Keratinocyte (primary cell): ENCODE results near the gene SETD4. TPM values are rescaled to one million over a fixed set of nuclear protein-coding genes. Genes with fewer than 3 reads are reported as not detected.

Experiments used
- DNase-seq: peaks from one replicate; pipeline ENCODE4 v3.0.0-alpha.2; 2011; ENCODE audit warnings: low read depth, missing footprints, low spot score
- FAIRE-seq: peaks from 2 replicates; lab custom pipeline; 2011; peaks lifted over from hg19 to GRCh38; lab: Jason Lieb, UNC
- H2AFZ ChIP-seq: 2 replicates; pipeline ENCODE4 v1.6.0; 2012; ENCODE audit warnings: low read length, control low read depth, inconsistent platforms; ENCODE audit not compliant: control insufficient read depth
- H3K27ac ChIP-seq: 2 replicates; pipeline ENCODE4 v1.5.1; 2011; ENCODE audit warnings: low read length; ENCODE audit not compliant: control insufficient read depth, insufficient read depth
- H3K27me3 ChIP-seq: 3 replicates; pipeline ENCODE4 v1.6.0; 2011; ENCODE audit warnings: low read length; ENCODE audit not compliant: control insufficient read depth, insufficient read depth; ENCODE audit errors: extremely low read depth
- H3K36me3 ChIP-seq, 2 experiments: 2 replicates in 1 of 2; 3 replicates in 1 of 2; pipeline ENCODE4 v1.5.1; 2011; ENCODE audit warnings: low read length in 2 of 2, mild to moderate bottlenecking in 1 of 2; ENCODE audit not compliant: control insufficient read depth in 2 of 2, insufficient read depth in 2 of 2; ENCODE audit errors: extremely low read depth in 1 of 2
- H3K4me1 ChIP-seq: 3 replicates; pipeline ENCODE4 v1.5.1; 2011; ENCODE audit warnings: low read length; ENCODE audit not compliant: control insufficient read depth, insufficient read depth; ENCODE audit errors: extremely low read depth
- H3K4me2 ChIP-seq: 3 replicates; pipeline ENCODE4 v1.6.0; 2011; ENCODE audit warnings: low read depth, low read length; ENCODE audit not compliant: control insufficient read depth, insufficient read depth; ENCODE audit errors: extremely low read depth
- H3K4me3 ChIP-seq, 3 experiments: fragments of 200-600 bp in 1 of 3; sonication (generic) in 1 of 3; 2 replicates in 2 of 3; 3 replicates in 1 of 3; pipeline ENCODE4 v1.5.1; 2011 to 2016; ENCODE audit warnings: low read length in 3 of 3, mild to moderate bottlenecking in 3 of 3, control low read depth in 2 of 3, inconsistent platforms in 1 of 3, low read depth in 1 of 3, mixed read lengths in 1 of 3, mixed run types in 1 of 3, moderate library complexity in 1 of 3; ENCODE audit not compliant: control insufficient read depth in 2 of 3, insufficient read depth in 2 of 3; ENCODE audit errors: extremely low read depth in 1 of 3
- H3K79me2 ChIP-seq: 2 replicates; pipeline ENCODE4 v1.6.0; 2012; ENCODE audit warnings: low read length; ENCODE audit not compliant: control insufficient read depth, insufficient read depth
- H3K9ac ChIP-seq: 3 replicates; pipeline ENCODE4 v1.6.0; 2011; ENCODE audit warnings: low read length; ENCODE audit not compliant: control insufficient read depth, insufficient read depth; ENCODE audit errors: extremely low read depth
- H3K9me1 ChIP-seq: 3 replicates; pipeline ENCODE4 v1.6.0; 2011; ENCODE audit warnings: low read length; ENCODE audit not compliant: control insufficient read depth, insufficient read depth; ENCODE audit errors: extremely low read depth
- H3K9me3 ChIP-seq: 2 replicates; pipeline ENCODE4 v1.5.1; 2012; ENCODE audit warnings: low read depth, low read length; ENCODE audit not compliant: control insufficient read depth
- H4K20me1 ChIP-seq: 3 replicates; pipeline ENCODE4 v1.6.0; 2011; ENCODE audit warnings: low read length; ENCODE audit not compliant: control insufficient read depth, insufficient read depth; ENCODE audit errors: extremely low read depth
- EZH2 ChIP-seq: IDR thresholded peaks from one replicate; pipeline ENCODE4 v1.6.1; 2012; ENCODE audit warnings: inconsistent platforms, mild to moderate bottlenecking, low read length, moderate library complexity
- dilution Hi-C: fragments of 300-500 bp; cut with MboI; formaldehyde crosslinking; loops from one replicate; pipeline ENCODE4 v1.7.0; 2020; ENCODE audit warnings: low sequenced_read_pairs; ENCODE audit not compliant: extremely low pct_ligation_motif_present
- polyA plus RNA-seq, 5 experiments: library from polyadenylated mRNA; depleted of rRNA in 3 of 5; stranded (reverse) in 3 of 5; stranded (forward) in 1 of 5; unstranded in 1 of 5; fragments of >200 nt; gene quantifications; 1 replicate in 1 of 5; 2 replicates in 3 of 5; 3 replicates in 1 of 5; pipeline versions ENCODE4 v1.2.1 to v1.2.3, GENCODE V29; 2011 to 2012; ENCODE audit warnings: missing spikeins in 2 of 5, low read depth in 1 of 5, low replicate concordance in 1 of 5
- TF ChIP-seq, protein P1 (sequence below), 3 experiments: IDR thresholded peaks in 1 of 3; conservative IDR thresholded peaks in 1 of 3; optimal IDR thresholded peaks in 1 of 3; 2 replicates in 2 of 3; 3 replicates in 1 of 3; pipeline versions ENCODE3 to v1.5.1; 2011; ENCODE audit warnings: low read length in 3 of 3, mild to moderate bottlenecking in 3 of 3, moderate library complexity in 2 of 3, control low read depth in 1 of 3, inconsistent platforms in 1 of 3; ENCODE audit not compliant: insufficient read depth in 2 of 3; ENCODE audit errors: extremely low read depth in 1 of 3

Gene SETD4
- polyA plus RNA-seq, 1 donor (not counting 4 experiments of a cell fraction or from before 2014, with no cell fraction given), result 16.8 TPM

DNA sequence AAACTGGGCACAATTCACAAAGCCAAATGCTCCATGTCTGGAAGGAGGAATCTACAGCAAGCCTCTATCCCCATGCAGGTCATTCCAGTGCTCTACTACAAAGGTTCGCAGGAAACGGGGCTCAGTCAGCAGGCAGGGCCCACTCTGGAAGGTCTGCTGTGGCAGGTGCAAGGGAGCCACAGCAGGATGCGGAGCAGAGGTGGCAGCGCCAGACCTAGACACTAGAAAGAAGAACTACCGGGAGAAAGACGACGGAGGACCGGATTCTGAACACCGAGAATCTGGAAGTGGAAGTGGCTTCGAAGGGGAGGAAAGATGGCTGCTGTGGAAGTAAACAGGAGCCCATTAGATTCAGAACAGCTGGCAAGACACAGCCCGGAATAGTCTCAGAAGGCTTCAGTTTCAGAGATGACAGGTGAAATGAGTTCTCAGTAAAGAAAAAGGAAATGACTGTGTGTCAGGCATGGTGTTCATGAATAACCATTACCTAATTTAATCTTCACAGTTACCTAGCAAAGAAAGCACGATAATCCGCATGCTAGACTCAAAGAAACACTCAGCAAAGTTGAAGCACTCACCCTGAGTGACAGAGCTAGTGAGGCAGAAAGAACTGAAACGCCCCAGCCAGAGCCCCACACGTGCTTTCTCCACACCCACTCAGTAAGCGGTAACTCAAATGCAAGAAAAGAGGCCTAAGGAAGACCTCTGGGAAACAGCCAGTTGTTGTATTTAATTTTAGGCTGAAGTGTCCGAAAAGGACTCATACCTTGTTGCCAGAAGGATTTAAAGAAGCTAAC, 21.4 kb downstream of the SETD4 start:
- FAIRE-seq (no peak), DNase-seq (no peak)
- Histone ChIP-seq H4K20me1 (no peaks in the 10 kb centered on the region), H3K9me3 (no peaks in the 10 kb centered on the region), H2AFZ (no peak overlapping the region), H3K9ac (no peak overlapping the region), H3K9me1 (no peaks in the 10 kb centered on the region), H3K4me3 (no peak overlapping the region), H3K4me1 (no peaks in the 10 kb centered on the region), H3K4me2 (no peak overlapping the region), H3K36me3 (peaks cover 29 to 33% of the 10 kb centered on the region in 2 experiments), H3K79me2 (no peaks in the 10 kb centered on the region), H3K27me3 (no peaks in the 10 kb centered on the region), H3K27ac (no peak overlapping the region)
- TF ChIP-seq, protein P1, sequence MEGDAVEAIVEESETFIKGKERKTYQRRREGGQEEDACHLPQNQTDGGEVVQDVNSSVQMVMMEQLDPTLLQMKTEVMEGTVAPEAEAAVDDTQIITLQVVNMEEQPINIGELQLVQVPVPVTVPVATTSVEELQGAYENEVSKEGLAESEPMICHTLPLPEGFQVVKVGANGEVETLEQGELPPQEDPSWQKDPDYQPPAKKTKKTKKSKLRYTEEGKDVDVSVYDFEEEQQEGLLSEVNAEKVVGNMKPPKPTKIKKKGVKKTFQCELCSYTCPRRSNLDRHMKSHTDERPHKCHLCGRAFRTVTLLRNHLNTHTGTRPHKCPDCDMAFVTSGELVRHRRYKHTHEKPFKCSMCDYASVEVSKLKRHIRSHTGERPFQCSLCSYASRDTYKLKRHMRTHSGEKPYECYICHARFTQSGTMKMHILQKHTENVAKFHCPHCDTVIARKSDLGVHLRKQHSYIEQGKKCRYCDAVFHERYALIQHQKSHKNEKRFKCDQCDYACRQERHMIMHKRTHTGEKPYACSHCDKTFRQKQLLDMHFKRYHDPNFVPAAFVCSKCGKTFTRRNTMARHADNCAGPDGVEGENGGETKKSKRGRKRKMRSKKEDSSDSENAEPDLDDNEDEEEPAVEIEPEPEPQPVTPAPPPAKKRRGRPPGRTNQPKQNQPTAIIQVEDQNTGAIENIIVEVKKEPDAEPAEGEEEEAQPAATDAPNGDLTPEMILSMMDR (optimal IDR thresholded peaks at IDR 0.05 in 1 of 3, IDR thresholded peaks at IDR 0.05 in 1 of 3, conservative IDR thresholded peaks at IDR 0.05 in 1 of 3; ENCODE audit: extremely low read depth in 1 of 3, insufficient read depth in 2 of 3, low read length in 3 of 3), result no peak
- no peak for TF ChIP-seq EZH2
- dilution Hi-C loops, result no loop called here

- H3K27ac ChIP-seq, result no peak overlapping the region
- no peak for DNase-seq
- H3K4me2 ChIP-seq, result no peak overlapping the region
- dilution Hi-C loops, result no loop called here
- H3K9ac ChIP-seq, result no peak overlapping the region
- TF ChIP-seq EZH2, result no peak
- TF ChIP-seq, protein P1 (optimal IDR thresholded peaks at IDR 0.05 in 1 of 3, IDR thresholded peaks at IDR 0.05 in 1 of 3, conservative IDR thresholded peaks at IDR 0.05 in 1 of 3; ENCODE audit: extremely low read depth in 1 of 3, insufficient read depth in 2 of 3, low read length in 3 of 3), result no peak
- no peaks in the 10 kb centered on the region for H4K20me1 ChIP-seq
- no peak overlapping the region for H3K4me3 ChIP-seq
- no peaks in the 10 kb centered on the region for H3K9me3 ChIP-seq
- no peak overlapping the region for H2AFZ ChIP-seq
- no peaks in the 10 kb centered on the region for H3K79me2 ChIP-seq
- no peaks in the 10 kb centered on the region for H3K4me1 ChIP-seq
- no peaks in the 10 kb centered on the region for H3K9me1 ChIP-seq
- H3K27me3 ChIP-seq, result no peaks in the 10 kb centered on the region
- H3K36me3 ChIP-seq, result peaks cover 19 to 29% of the 10 kb centered on the region in 2 experiments
- no peak for FAIRE-seq
Observed at GRCh38 chr21:36035381-36035791, 24.9 kb downstream of the SETD4 start.
